IMR-90 (cell line): ENCODE data around the gene NFYC. TPM values are rescaled to one million over a fixed set of nuclear protein-coding genes. Genes with fewer than 3 reads are reported as not detected.

Source experiments
- ATAC-seq: fragments of 200-7000 bp; cut with Tn5 transposase; 2 replicates; pipeline ENCODE4 v1.9.1; 2020; ENCODE audit warnings: low read depth, mild to moderate bottlenecking, moderate library complexity
- BruUV-seq: library from RNA; stranded (reverse); fragments of 400-500 nt; replicated peaks from 2 replicates; lab custom pipeline; 2021; lab: Mats Ljungman, UMichigan
- CTCF ChIA-PET: fragments of 300-600 bp; formaldehyde crosslinking; extraction: SDS; loops from one replicate; lab custom pipeline; 2021; ENCODE audit warnings: antibody characterized with exemption; lab: Yijun Ruan, JAX
- POLR2A ChIA-PET: fragments of 300-600 bp; sonication (Branson Sonifier 250); formaldehyde crosslinking; loops from one replicate; lab custom pipeline; 2022; ENCODE audit warnings: antibody characterized with exemption; ENCODE audit not compliant: unreplicated experiment; lab: Charles Lee
- DNase-seq: peaks from one replicate; pipeline ENCODE4 v3.0.0; 2013
- H2AFZ ChIP-seq: replicated peaks from 2 replicates; pipeline ENCODE3; 2013; ENCODE audit warnings: low read length, mild to moderate bottlenecking; ENCODE audit not compliant: poor library complexity
- H2AK5ac ChIP-seq: 2 replicates; pipeline ENCODE4 v1.6.1; 2013; ENCODE audit warnings: low read depth, low read length, inconsistent platforms
- H2AK9ac ChIP-seq: replicated peaks from 2 replicates; pipeline ENCODE3; 2013; ENCODE audit warnings: mild to moderate bottlenecking, low read depth, low read length, moderate library complexity; ENCODE audit not compliant: poor library complexity
- H2BK120ac ChIP-seq: 2 replicates; pipeline ENCODE4 v1.6.1; 2013; ENCODE audit warnings: low read depth, low read length, inconsistent platforms
- H2BK15ac ChIP-seq: 3 replicates; pipeline ENCODE4 v1.6.1; 2013; ENCODE audit warnings: low read depth, low read length, inconsistent platforms
- H2BK20ac ChIP-seq: 2 replicates; pipeline ENCODE4 v1.6.1; 2013; ENCODE audit warnings: low read depth, mild to moderate bottlenecking, inconsistent platforms, low read length, moderate library complexity
- H2BK5ac ChIP-seq: 2 replicates; pipeline ENCODE4 v1.6.1; 2013; ENCODE audit warnings: mild to moderate bottlenecking, low read depth, low read length, inconsistent platforms; ENCODE audit not compliant: poor library complexity, severe bottlenecking
- H3K14ac ChIP-seq: replicated peaks from 2 replicates; pipeline ENCODE4 v1.6.1; 2013; ENCODE audit warnings: low read depth, low read length, inconsistent platforms
- H3K18ac ChIP-seq: 2 replicates; pipeline ENCODE4 v1.6.1; 2013; ENCODE audit warnings: low read depth, low read length, control low read depth
- H3K23ac ChIP-seq: 2 replicates; pipeline ENCODE4 v1.6.1; 2013; ENCODE audit warnings: low read depth, low read length, inconsistent platforms
- H3K27ac ChIP-seq: 2 replicates; pipeline ENCODE4 v1.5.1; 2013; ENCODE audit warnings: mild to moderate bottlenecking, control low read depth, low read length; ENCODE audit not compliant: insufficient read depth
- H3K27me3 ChIP-seq: 2 replicates; pipeline ENCODE4 v1.6.1; 2013; ENCODE audit warnings: low read length; ENCODE audit not compliant: control insufficient read depth, insufficient read depth
- H3K36me3 ChIP-seq: 2 replicates; pipeline ENCODE4 v1.6.1; 2013; ENCODE audit warnings: low read length, mixed read lengths; ENCODE audit not compliant: control insufficient read depth, insufficient read depth
- H3K4ac ChIP-seq: 2 replicates; pipeline ENCODE4 v1.6.1; 2013; ENCODE audit warnings: low read depth, low read length, inconsistent platforms
- H3K4me1 ChIP-seq: 2 replicates; pipeline ENCODE4 v1.6.1; 2013; ENCODE audit warnings: low read length, mixed read lengths; ENCODE audit not compliant: control insufficient read depth, insufficient read depth
- H3K4me2 ChIP-seq: 2 replicates; pipeline ENCODE4 v1.6.1; 2013; ENCODE audit warnings: low read depth, mild to moderate bottlenecking, control low read depth, low read length, moderate library complexity
- H3K4me3 ChIP-seq: 2 replicates; pipeline ENCODE4 v1.5.1; 2013; ENCODE audit warnings: low read depth, mild to moderate bottlenecking, control low read depth, low read length, moderate library complexity; ENCODE audit not compliant: insufficient read depth
- H3K56ac ChIP-seq: 2 replicates; pipeline ENCODE4 v1.6.1; 2013; ENCODE audit warnings: low read length, inconsistent platforms; ENCODE audit not compliant: insufficient read depth; ENCODE audit errors: extremely low read depth
- H3K79me1 ChIP-seq, 2 experiments: 2 replicates each; pipeline ENCODE4 v1.6.1; 2013; ENCODE audit warnings: low read length in 2 of 2, inconsistent platforms in 1 of 2, low read depth in 1 of 2
- H3K9ac ChIP-seq: 2 replicates; pipeline ENCODE4 v1.6.1; 2013; ENCODE audit warnings: low read depth, low read length, control low read depth
- H3K9me1 ChIP-seq: 2 replicates; pipeline ENCODE4 v1.6.1; 2013; ENCODE audit warnings: low read length, inconsistent platforms; ENCODE audit not compliant: insufficient read depth
- H3K9me3 ChIP-seq: 2 replicates; pipeline ENCODE4 v1.6.1; 2013; ENCODE audit warnings: low read length; ENCODE audit not compliant: control insufficient read depth, insufficient read depth
- H4K20me1 ChIP-seq: 2 replicates; pipeline ENCODE4 v1.6.1; 2013; ENCODE audit warnings: low read length, inconsistent platforms; ENCODE audit not compliant: insufficient read depth
- H4K5ac ChIP-seq: 2 replicates; pipeline ENCODE4 v1.6.1; 2013; ENCODE audit warnings: mild to moderate bottlenecking, low read depth, low read length, control low read depth
- H4K8ac ChIP-seq, 2 experiments: 2 replicates each; pipeline ENCODE4 v1.6.1; 2013; ENCODE audit warnings: low read depth in 2 of 2, low read length in 2 of 2, control low read depth in 1 of 2, inconsistent platforms in 1 of 2
- H4K91ac ChIP-seq: 2 replicates; pipeline ENCODE4 v1.6.1; 2013; ENCODE audit warnings: low read depth, low read length, inconsistent platforms; ENCODE audit not compliant: insufficient read depth
- BHLHE40 ChIP-seq: fragments of 150-350 bp; IDR thresholded peaks from 2 replicates; pipeline ENCODE4 v1.6.1; 2016; ENCODE audit warnings: mild to moderate bottlenecking, low read depth, low read length
- CHD1 ChIP-seq: IDR thresholded peaks from 2 replicates; pipeline ENCODE4 v1.6.1; 2012; ENCODE audit warnings: low read depth, low read length, improper control_type of control experiment
- FOS ChIP-seq: fragments of 150-350 bp; IDR thresholded peaks from 2 replicates; pipeline ENCODE4 v1.6.1; 2016; ENCODE audit warnings: low read depth, low read length
- MAFK ChIP-seq: IDR thresholded peaks from 2 replicates; pipeline ENCODE4 v1.6.1; 2012; ENCODE audit warnings: low read depth, low read length, improper control_type of control experiment
- RAD21 ChIP-seq: IDR thresholded peaks from 2 replicates; pipeline ENCODE4 v1.6.1; 2012; ENCODE audit warnings: low read length, improper control_type of control experiment
- RCOR1 ChIP-seq: IDR thresholded peaks from 2 replicates; pipeline ENCODE4 v1.6.1; 2012; ENCODE audit warnings: mild to moderate bottlenecking, low read length, improper control_type of control experiment; ENCODE audit not compliant: insufficient replicate concordance
- RFX5 ChIP-seq: IDR thresholded peaks from 2 replicates; pipeline ENCODE4 v1.8.0; 2012; ENCODE audit warnings: low read depth, mild to moderate bottlenecking, low read length, moderate library complexity
- WGBS, 2 experiments: methylation state at CpG; one replicate each; pipeline versions ENCODE4 v1.1.5 to v1.1.7; 2013; ENCODE audit warnings: missing lambda C conversion rate in 2 of 2; ENCODE audit not compliant: insufficient read length in 1 of 2; ENCODE audit errors: extremely low coverage in 2 of 2; 5-methylcytosine and 5-hydroxymethylcytosine counted together
- dilution Hi-C: fragments of 300-500 bp; cut with HindIII; formaldehyde crosslinking; loops from one replicate; pipeline ENCODE4 v1.14.3; 2018; ENCODE audit warnings: low sequenced_read_pairs; ENCODE audit not compliant: unreplicated experiment
- in situ Hi-C: fragments of 300-500 bp; cut with MboI; formaldehyde crosslinking; loops from 3 replicates; pipeline ENCODE4 v1.14.3; 2019; ENCODE audit warnings: low sequenced_read_pairs, inconsistent platforms, mixed read lengths
- intact Hi-C: fragments of 100-400 bp; cut with micrococcal nuclease; formaldehyde crosslinking; loops from 2 replicates; pipeline ENCODE4 v1.10.0; 2022
- polyA plus RNA-seq, 3 experiments: library from polyadenylated mRNA; depleted of rRNA; stranded (reverse); fragments of >200 nt; gene quantifications; 2 replicates each; pipeline ENCODE4 v1.2.3, GENCODE V29; 2012; ENCODE audit warnings: low replicate concordance in 1 of 3
- total RNA-seq: library from RNA; depleted of rRNA; stranded (reverse); fragments of >200 nt; gene quantifications from 2 replicates; pipeline ENCODE4 v1.2.3, GENCODE V29; 2012
- TF ChIP-seq, protein P1 (sequence below): fragments of 150-350 bp; IDR thresholded peaks from 2 replicates; pipeline ENCODE4 v1.6.1; 2016; ENCODE audit warnings: low read depth, mild to moderate bottlenecking, low read length, moderate library complexity, borderline replicate concordance

Gene NFYC
- total and polyA plus RNA-seq, 2 of the 4 experiments (the other 2 are of a cell fraction), result 45.2 to 62.2 TPM

GRCh38 chr1:40785446-40785845 is 93.9 kb downstream of the NFYC start:
- Histone ChIP-seq H2BK120ac (no peak overlapping the region), H3K27ac (no peak overlapping the region), H3K4me3 (no peak overlapping the region), H4K20me1 (no peaks in the 10 kb centered on the region), H2AK9ac (no peak overlapping the region), H2AFZ (no peak overlapping the region), H4K5ac (no peak overlapping the region), H3K4me1 (no peaks in the 10 kb centered on the region; the same call in 1 of the 2 replicates), H3K4me2 (no peak overlapping the region), H3K9ac (no peak overlapping the region), H2AK5ac (no peak overlapping the region), H3K9me3 (no peaks in the 10 kb centered on the region), H2BK20ac (no peak overlapping the region), H2BK5ac (no peak overlapping the region), H3K79me1 (no peaks in the 10 kb centered on the region), H3K23ac (no peak overlapping the region), H2BK15ac (no peak overlapping the region), H4K8ac (no peak overlapping the region), H3K9me1 (no peaks in the 10 kb centered on the region; the same call in 1 of the 2 replicates), H3K27me3 (peaks cover 50% of the 10 kb centered on the region), H3K56ac (no peak overlapping the region), H4K91ac (no peak overlapping the region), H3K14ac (no peak overlapping the region), H3K18ac (no peak overlapping the region), H3K36me3 (no peaks in the 10 kb centered on the region), H3K4ac (no peak overlapping the region)
- intact Hi-C loops, result loop anchor here (10.0 kb wide), 1 partner anchor 171 kb away; no protein-coding TSS in a partner anchor
- BruUV-seq, result no TSS peak
- TF ChIP-seq BHLHE40 (no peak), RFX5 (no peak), MAFK (no peak), FOS (no peak), RAD21 (no peak), RCOR1 (no peak), CHD1 (no peak)
- TF ChIP-seq, protein P1, sequence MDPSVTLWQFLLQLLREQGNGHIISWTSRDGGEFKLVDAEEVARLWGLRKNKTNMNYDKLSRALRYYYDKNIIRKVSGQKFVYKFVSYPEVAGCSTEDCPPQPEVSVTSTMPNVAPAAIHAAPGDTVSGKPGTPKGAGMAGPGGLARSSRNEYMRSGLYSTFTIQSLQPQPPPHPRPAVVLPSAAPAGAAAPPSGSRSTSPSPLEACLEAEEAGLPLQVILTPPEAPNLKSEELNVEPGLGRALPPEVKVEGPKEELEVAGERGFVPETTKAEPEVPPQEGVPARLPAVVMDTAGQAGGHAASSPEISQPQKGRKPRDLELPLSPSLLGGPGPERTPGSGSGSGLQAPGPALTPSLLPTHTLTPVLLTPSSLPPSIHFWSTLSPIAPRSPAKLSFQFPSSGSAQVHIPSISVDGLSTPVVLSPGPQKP, result no peak
- no peak for ATAC-seq
- CTCF ChIA-PET, result no interaction called here
- dilution Hi-C loops, result no loop called here
- no peak for DNase-seq
- WGBS, 2 experiments, result 84% methylated on average over 3 of the region's 7 CpGs; no CpG with 5 or more reads in 1 of the 2 experiments
- POLR2A ChIA-PET, result no interaction called here
- in situ Hi-C loops, result no loop called here
